Fibroblast of skin of abdomen (primary cell): ENCODE data around the gene CMYA5.

Experiments used
- DNase-seq: peaks from one replicate; pipeline ENCODE4 v3.0.0-alpha.2; 2013

Gene CMYA5

DNA sequence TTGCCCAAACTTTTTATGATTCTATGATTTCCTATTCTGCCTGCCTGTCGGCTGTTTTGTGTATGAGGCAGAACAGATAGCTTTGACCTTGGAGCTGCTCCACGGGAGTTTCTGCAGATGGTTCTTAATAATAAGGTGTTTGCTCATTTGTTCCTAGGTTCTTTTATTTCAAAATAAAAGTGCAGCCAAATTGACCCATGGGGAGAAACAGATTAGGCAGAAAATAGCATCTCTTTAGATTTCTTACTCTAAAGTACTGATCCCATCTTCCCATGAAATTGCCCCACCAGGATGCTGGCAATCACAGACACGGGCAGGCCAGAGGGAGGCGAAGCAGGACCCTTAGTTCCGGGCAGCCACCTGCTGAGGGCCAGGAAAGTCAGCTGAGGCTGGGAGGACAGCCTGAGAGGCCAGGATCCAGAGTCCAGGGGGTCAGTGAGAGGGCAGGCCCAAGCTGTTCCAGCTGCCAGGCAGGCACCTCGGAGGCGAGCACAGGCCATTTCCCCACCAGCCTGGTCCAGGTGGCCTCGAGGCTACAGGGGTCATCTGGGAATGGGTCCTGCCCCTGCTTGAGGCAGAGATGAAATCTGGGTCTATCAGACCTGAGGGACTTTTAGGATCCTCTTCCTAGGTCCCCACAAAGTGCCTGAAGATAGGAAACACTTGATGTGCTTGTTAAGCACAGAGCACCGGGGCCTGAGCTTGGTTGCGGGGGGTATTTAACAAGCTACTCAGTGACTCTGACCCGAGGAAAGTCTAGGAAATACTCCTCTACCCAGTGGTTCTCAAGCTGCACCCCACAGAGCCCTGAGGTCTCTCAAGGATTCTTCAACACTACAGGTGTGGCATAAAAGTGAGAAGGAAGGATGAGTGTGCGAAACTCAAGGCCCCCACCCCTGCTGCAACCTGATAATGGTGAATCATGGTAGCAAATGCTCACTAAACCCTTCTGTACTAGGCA lies 145.4 kb downstream of the CMYA5 start:
- no peak for DNase-seq

DNA sequence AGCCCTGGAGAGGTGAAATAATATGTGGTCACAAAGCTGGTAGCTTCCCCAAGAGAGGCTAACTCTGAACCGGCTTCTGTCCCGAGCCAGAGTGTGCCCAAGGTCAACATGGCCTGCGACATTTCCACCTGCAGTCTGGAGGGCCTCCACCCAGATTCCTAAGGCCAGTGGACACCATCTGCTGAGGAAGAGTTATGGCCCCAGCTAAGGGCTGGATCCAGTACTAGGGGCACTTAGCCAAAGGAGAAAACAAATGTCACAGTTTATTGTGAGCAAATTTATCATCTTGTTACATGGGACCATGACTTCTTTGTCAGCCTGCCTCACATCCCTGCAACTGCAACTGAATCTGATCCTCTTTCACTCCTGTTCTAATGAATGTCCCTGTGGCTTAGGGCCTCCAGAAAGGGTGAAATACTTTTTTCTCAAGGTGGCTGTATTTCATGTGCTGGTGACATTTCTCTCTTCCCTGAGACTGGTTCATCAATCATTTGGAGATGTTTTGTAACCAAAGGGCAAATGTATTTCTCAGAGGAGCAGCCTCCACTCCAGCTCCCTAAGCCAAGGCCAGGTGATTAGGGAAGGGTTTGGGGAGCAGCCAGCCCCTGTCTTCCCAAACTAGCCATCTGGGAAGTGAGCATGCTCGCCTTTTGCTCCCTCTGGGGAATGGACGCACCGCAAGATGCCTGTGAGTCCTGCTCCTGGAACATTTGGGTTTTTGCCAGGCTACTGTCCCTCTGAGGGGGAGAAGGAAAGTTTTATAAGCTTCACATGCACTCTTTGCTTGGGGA lies 148.3 kb downstream of the CMYA5 start:
- DNase-seq, result peak; percentile 76

GRCh38 chr5:79840084-79840990 lies 150.7 kb downstream of the CMYA5 start:
- no peak for DNase-seq

DNA sequence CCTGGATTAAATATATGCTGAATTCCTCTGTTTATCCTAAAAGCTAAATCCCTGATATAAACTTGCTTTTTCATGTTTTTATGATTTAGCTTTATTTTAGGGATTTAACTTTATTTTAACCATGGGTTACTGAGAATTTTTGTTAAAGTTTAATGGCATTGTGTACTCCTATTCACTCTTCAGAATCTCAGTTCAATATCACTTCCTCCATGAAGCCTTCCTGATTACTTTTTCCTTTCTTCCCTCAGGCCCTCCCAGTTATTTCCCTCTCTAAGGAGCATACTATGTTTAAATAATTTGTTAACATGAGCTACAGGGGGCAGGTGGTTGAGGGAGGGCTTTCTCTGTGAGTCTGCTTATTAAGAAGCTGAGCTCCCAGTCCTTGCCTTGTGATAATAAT lies 151.5 kb downstream of the CMYA5 start:
- no peak for DNase-seq

GRCh38 chr5:79842006-79842881 lies 152.6 kb downstream of the CMYA5 start:
- DNase-seq, result no peak

- no peak for DNase-seq
Measured at GRCh38 chr5:79842991-79843390, 153.4 kb downstream of the CMYA5 start.

- no peak for DNase-seq
Measured at GRCh38 chr5:79843450-79844388, 154.1 kb downstream of the CMYA5 start.

DNA sequence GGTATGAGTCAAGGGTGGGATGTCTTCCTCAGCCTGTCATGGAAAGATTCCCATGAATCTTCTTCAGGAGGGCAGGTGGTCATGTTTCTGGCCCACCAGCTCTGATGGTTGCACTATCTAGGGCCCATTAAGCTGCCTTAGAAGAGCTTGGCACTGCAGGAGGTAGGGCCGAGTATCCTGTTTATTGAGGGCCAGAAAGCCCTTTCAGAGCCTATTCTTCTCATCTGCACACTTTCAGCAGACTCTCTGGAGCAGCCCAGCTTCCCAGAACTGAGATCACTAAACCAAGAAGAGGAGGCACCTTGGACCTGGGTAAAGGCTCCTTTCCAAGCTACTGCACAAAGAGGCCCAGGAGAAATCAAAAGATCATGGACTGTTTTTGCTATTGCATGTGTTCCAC lies 154.9 kb downstream of the CMYA5 start:
- no peak for DNase-seq

DNA sequence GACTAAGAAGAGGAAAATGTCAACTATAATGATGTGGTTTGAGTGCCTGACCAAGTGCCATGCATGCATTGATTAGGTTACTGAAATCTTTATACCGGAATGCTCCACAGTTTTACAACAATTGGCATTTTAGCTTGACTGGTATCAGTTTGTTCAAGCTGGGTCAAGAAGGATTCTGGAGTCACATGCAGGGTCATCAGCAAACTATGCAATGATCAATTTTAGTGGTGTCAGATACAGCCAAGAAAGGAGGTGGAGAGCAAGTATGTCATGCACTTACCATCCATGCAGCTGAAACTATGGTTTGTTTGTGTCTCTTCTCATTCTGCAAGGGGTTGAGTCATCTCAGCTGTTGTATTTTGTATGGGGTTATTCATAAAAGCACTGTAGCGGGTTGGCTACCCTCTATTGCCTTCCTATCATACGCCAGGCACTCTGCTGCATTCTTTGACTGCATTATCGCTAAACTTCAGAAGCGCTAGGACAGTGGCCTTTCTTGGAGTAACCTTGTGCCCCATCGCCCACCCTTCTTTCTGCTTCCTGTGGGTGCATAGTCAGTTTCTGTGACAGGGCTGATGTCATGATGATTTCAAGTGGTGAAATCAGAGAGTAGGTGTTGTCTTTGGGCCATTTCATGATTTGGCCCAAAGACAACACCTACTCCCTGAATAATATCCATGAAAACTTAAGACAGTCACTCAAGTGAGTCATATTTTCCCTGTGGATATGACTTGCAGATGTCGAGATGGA lies 156.0 kb downstream of the CMYA5 start:
- DNase-seq, result peak; percentile 93

DNA sequence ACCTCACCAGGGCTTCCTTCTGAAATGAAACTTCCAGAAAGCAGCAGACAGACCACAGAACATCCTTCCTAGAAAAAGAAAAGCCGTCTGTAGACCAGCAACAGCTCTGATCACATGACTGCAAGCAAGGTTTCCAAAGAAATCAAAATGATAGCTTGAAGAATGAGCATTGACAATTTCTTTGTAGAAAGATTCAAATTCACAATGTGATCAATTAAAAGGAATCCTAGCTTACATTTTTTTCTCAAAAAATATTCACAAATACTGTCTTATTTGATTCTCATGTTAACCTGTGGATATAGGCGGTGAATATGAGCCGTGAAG lies 156.5 kb downstream of the CMYA5 start:
- DNase-seq, result no peak

GRCh38 chr5:79847561-79847960 lies 157.9 kb downstream of the CMYA5 start:
- no peak for DNase-seq

GRCh38 chr5:79849061-79849460 lies 159.4 kb downstream of the CMYA5 start:
- no peak for DNase-seq
